MV-4-11 (cell line): Measurements from ENCODE around the gene AGGF1.
"Not testable (repeated sequence)": the region's sequence is repeated elsewhere in the genome, so short reads cannot be mapped to it uniquely, and the experiment has no call there.

Experiments used
- DNase-seq: peaks from one replicate; lab custom pipeline; 2025; lab: John Stamatoyannopoulos, UW

The AGGF1 gene

DNA sequence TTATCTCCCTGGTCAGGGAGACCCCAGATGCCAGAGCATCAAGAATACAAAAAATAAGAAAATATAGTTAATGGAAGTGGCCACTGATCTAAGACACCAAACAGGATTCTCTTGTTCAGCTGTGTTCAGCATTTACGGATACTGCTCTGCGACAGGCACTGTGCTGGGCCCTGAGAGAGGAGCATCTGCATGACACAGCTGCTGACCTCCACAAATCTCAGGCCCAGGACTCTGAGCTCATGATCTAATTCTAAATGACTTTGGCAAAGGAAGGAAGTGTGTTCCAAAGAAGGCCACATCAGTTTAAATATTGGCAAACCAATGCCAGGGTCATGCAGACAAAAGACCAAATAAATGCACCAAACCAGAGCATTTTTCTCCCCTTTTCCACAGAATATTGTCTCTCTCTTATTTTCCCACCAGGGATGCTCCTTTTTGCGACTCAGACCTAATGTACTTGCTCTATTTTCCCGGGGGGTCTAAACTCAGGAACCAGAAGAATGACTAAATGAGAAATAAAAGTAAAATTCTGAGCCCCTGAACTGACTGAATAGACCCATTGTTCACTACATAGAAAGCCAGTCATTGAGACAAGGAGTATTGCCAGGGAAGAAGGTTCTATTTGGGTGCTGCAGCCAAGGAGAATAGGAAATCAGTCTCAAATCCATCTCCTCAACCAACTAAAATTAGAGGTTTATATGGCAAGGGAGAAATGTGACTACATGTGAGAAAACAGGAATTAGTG lies 1.4 kb upstream of the AGGF1 start:
- no peak for DNase-seq

- peak; percentile 84 for DNase-seq
These were observed 773 bp upstream of the AGGF1 start for GRCh38 chr5:77029376-77029885.

- DNase-seq: peak; percentile 60
These were observed 1.7 kb downstream of the AGGF1 start for GRCh38 chr5:77031891-77032290.

GRCh38 chr5:77032635-77033034 lies 2.4 kb downstream of the AGGF1 start:
- DNase-seq: no peak

- DNase-seq: no peak
These were observed 3.1 kb downstream of the AGGF1 start for GRCh38 chr5:77033338-77033737.

GRCh38 chr5:77035950-77036349 lies 5.7 kb downstream of the AGGF1 start:
- no peak for DNase-seq

GRCh38 chr5:77046416-77047073 lies 16.3 kb downstream of the AGGF1 start:
- no peak for DNase-seq

GRCh38 chr5:77064040-77064439 lies 33.8 kb downstream of the AGGF1 start:
- DNase-seq: no peak

DNA sequence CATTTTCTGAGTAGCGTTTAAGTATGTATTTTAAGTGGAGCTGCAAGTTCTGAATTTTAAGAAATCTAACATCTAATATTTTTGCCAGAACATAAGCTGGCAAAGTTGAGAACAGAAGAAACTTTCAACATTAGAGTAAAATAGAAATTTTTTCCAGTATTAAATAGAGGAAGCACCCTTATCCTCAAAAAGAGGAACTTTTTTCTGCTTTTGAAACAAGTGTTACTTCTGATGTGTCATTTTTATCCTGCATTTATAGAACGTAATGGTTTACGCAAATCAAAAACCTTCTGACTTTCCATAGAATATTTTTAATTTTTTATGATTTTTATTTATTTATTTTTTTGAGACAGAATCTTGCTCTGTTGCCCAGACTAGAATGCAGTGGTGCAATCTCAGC lies 35.1 kb downstream of the AGGF1 start:
- DNase-seq: peak; percentile 80

GRCh38 chr5:77066184-77066583 lies 36.0 kb downstream of the AGGF1 start:
- DNase-seq: peak; percentile 87

DNA sequence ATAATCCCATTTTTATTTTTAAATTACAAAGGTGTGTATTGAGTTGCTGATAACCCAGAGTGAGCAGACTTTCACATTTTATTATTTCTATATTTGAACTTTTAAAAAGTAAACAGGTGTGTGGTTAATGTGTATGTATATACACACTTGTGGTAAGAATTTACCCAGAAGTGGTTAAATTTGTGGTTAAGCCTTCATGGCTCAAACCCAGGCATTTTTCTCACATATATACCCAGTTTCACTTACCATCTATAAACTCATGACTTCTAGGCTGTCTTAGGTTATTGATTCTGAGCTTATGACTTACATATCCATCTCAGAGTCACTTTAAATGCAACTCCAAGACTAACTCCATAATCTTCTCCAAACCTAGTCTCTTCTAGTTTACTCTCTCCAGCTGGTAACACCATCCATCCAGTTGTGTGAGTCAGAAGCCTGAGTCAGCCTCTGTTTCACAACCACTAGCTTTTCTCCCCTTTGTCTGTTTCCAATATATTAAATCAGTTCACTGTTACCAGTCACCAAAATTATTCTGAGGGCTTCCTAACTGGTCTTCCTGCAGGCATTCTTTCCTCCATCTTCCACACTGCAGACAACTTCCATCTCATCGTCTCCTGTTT lies 36.7 kb downstream of the AGGF1 start:
- DNase-seq: peak; percentile 41

GRCh38 chr5:77073667-77074066 lies 43.5 kb downstream of the AGGF1 start:
- no peak for DNase-seq

DNA sequence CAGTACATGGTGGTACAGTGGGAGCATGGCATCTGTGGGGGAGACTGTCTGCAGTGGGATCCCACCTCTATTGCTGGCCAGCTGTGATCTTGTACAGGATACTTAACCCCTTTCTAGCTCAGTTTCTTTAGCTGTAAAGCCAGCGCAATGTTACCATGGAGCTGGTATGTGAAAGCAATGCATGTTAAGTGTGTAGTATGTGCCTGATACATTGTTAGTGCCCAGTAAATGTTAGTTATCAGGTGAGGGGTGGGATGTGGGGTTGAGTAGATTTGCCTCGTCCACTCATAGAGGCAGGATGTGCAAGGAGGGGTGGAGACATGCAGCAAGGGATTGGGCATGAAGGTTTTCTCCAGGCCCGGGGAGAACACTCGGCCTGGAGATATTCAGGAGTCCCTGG lies 44.5 kb downstream of the AGGF1 start:
- no peak for DNase-seq

DNA sequence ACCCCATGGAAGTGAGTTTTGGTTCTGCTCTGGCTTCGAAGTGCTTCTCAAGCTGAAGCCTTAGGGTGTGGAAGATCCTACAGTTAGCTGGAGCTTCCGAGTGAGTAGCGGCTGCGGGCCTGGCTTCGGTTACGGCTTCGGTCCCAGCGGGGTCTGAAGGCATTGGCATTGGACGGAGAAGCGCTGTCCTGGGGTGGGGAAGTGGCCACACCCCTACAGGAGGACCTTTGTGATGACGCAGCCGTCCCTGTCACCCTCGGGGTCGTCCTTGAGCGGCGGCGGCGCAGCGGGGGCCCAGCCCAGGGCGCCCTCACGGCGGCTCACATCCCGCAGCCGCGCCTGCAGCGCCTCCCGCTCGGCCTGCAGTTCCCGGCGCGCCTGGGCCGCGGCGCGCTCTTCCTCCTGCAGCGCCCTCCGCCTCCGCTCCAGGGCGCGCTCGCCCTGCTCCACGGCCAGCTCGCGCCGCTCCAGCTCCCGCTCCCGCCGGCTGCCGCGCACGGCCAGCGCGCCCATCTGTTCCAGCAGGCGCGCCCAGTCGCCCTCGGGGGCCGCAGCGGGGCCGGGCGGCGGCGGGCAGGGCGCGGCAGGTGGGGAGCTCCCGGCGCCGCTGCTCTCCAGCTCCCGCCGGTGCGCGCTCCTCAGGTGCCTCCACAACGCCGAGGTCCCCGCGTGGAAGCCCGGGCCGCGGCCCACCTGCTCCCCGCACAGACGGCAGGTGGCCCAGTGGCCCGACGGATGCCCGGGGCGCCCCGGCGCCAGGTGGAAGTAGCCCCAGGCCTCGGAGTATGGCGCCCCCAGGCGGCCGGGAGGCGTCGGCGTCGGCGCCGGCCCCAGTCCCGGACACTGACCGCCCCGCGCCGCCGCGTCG lies 47.0 kb downstream of the AGGF1 start:
- DNase-seq: peak; percentile 32

DNA sequence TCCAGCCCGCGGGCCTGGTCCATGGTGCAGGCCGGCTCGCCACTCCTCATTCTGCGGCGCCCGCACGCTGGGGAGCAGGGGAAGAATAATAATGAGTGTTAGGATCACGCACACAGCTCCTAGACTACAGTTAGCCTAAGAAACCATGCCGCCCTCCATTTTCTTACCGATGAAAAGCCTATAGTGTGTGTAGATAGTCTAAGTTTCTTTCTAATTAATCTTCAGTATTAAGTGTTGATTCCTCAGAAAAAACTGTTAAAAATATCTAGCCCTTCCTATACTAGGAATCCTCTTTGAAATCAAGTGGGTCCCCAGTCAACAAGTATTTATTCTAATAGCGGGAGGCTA lies 47.6 kb downstream of the AGGF1 start:
- DNase-seq: no peak

DNA sequence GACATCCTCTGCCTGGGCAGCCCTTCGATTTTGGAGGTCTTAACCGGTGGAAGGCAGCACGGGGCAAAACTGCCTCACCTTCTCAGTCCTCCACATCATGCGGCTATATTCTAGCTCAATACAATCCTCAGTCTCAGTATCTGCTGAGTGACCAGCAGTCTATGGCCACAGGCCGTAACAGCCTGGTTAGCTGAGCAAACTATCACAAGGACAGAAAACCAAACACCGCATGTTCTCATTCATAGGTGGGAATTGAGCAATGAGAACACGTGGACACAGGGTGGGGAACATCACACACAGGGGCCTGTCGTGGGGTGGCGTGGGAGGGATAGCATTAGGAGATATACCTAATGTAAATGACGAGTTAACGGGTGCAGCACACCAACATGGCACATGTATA lies 50.3 kb downstream of the AGGF1 start:
- not testable (repeated sequence) for DNase-seq

GRCh38 chr5:77080905-77081304 lies 50.7 kb downstream of the AGGF1 start:
- DNase-seq: no peak

DNA sequence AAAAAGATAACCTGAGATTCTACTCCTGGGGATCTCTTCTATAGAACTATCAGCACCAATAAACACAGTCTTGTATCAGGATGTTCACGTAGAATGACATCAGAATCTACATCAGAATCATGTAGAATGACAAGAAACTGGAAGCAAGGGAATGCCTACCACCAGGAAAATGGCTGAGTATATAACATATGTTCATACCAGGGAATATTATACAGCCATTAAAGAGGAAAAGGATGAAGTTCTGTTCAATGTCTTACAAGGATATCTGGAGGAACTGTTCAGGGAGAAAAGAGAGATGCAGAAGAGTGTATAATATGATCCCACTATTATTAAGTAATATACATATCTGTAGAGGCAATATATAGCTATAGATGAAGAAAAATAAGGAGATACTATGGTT lies 52.1 kb downstream of the AGGF1 start:
- no peak for DNase-seq

DNA sequence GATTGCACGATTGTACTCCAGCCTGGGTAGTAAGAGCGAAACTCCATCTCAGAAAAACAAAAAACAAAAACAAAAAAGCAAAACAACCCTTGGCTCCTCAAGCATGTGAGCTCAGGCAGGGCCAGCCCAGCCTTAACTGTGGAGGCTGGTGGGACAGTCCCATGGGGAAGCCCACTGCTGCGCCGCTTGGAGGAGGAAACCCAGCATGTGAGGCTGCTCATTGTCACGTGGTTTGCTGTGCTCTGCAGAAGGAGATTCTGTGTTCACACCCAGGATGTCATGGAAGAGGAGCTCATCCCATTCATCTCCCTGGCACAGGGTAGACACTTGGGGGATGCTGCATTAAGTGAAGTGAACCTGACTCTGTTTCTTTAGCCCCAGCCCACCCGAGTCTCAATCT lies 52.9 kb downstream of the AGGF1 start:
- no peak for DNase-seq

GRCh38 chr5:77086368-77086688 lies 56.1 kb downstream of the AGGF1 start:
- no peak for DNase-seq

- peak; percentile 81 for DNase-seq
These were observed 56.7 kb downstream of the AGGF1 start, which contains the start of gene ZBED3 for GRCh38 chr5:77086689-77087483. ZBED3 (minus strand) TSS chr5:77087285; CDS start chr5:77077878, 9,407 bp downstream.
